ENCODE measurements around the gene SLC9A8. TPM values are rescaled to one million over a fixed set of nuclear protein-coding genes. Genes with fewer than 3 reads are reported as not detected.
A peak's percentile ranks its signal among the peaks of the same experiment; 100 is the strongest.
"Not testable (repeated sequence)": the region's sequence is repeated elsewhere in the genome, so short reads cannot be mapped to it uniquely, and the experiment has no call there.

The SLC9A8 gene, protein sequence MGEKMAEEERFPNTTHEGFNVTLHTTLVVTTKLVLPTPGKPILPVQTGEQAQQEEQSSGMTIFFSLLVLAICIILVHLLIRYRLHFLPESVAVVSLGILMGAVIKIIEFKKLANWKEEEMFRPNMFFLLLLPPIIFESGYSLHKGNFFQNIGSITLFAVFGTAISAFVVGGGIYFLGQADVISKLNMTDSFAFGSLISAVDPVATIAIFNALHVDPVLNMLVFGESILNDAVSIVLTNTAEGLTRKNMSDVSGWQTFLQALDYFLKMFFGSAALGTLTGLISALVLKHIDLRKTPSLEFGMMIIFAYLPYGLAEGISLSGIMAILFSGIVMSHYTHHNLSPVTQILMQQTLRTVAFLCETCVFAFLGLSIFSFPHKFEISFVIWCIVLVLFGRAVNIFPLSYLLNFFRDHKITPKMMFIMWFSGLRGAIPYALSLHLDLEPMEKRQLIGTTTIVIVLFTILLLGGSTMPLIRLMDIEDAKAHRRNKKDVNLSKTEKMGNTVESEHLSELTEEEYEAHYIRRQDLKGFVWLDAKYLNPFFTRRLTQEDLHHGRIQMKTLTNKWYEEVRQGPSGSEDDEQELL
- total RNA-seq = 10 to 100 TPM; 16.5 to 18.7 TPM
- long read RNA-seq, partial matches to known transcripts = 0 of 7 reads
- long read RNA-seq, other reads (novel, unspliced or antisense) = 7 of 7 reads

DNA sequence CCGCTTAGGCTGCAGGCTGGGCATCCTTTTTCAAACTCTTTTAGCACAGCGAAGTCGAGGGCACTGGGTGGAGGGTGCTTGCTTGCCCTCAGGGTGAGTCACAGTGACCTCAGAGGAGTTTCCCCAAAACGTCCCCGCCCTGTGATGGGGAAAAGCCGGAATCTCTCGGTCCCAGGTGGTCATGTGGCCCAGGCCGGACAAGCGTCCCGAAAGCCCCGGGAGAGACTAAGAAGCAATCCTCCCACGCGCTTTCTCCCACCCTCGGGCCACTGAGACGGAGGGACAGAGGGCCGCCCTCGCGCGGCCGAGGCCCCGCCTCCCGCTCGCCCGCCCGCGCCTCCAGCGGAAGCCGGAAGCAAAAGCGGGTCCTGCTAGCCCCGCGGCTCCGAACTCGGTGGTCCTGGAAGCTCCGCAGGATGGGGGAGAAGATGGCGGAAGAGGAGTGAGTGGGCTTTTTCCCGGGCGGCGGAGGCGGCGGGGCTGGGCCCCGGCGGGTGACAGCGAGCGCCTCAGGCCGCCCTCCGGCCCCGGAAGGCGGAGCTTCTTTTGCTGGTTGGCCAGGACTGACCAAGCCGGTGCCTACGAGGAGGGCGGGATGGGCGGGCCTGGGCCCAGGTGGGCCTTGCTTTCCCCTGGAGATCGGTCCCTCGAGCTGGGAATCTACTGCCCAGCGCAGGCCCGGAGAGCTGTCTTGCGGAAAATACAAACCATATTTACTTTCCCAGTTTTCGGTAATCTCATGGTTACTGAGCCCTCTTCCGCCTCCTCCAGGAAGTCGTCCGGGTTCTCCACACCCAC lies at the start of gene SLC9A8:
Gene SLC9A8 (plus strand): TSS at position 322 of the 798 bp plus-strand sequence. CDS start 95 bp downstream, at position 417.
- DNase-seq (peak; percentile 86 to 89), ATAC-seq (peak; percentile 82)
- intact Hi-C loops (cut with DNase I, micrococcal nuclease) = no loop called here

DNA sequence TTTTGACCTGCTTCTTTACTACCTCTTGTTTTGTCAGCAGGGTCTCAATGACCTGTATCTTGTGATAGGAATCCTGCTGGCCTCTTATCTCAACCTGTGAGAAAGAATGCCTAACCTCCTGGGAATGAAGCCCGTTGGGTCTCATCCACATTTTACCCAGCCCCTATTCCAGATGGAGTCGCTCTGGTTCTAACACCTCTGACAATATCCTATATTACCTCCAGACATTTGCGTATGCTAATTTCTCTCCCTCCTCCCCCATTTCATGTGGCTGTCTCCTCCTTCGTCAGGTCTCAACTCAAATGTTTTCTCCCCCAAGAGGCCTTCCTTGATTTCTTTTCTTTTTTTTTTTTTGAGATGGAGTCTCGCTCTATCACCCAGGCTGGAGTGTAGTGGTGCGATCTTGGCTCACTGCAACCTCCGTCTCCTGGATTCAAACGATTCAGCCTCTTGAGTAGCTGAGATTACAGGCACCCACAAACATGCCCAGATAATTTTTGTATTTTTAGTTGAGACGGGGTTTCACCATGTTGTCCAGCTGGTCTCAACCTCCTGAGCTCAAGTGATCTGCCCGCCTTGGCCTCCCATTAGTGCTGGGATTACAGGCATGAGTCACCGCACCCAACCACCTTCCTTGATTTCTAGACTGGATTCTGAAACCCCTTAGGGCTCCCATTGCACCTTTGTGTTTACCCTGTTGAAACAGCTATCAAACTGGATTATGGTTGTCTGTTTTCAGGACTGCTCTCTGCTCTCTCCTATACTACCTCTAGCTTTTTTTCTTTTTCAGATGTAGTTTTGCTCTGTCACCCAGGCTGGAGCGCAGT lies 49.5 kb upstream of the SLC9A8 start:
- ATAC-seq (no peak), DNase-seq (no peak)
- intact Hi-C loops (cut with DNase I, micrococcal nuclease) = no loop called here

DNA sequence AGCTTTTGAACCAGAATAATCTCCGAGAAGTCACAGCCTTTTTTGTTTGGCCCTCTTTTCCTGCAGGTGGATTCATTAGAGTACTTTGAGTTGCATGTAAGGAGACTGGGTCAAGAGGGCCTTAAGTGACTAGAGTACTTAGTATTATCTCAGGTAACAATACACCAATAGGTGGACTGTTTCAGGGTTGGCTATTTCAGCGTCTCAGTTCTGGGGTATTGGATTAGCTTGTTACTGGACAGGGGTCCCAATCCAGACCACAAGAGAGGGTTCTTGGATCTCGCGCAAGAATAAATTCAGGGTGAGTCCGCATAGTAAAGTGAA lies 47.3 kb upstream of the SLC9A8 start:
- intact Hi-C loops (cut with DNase I, micrococcal nuclease) = no loop called here
- ATAC-seq (no peak), DNase-seq (no peak)

DNA sequence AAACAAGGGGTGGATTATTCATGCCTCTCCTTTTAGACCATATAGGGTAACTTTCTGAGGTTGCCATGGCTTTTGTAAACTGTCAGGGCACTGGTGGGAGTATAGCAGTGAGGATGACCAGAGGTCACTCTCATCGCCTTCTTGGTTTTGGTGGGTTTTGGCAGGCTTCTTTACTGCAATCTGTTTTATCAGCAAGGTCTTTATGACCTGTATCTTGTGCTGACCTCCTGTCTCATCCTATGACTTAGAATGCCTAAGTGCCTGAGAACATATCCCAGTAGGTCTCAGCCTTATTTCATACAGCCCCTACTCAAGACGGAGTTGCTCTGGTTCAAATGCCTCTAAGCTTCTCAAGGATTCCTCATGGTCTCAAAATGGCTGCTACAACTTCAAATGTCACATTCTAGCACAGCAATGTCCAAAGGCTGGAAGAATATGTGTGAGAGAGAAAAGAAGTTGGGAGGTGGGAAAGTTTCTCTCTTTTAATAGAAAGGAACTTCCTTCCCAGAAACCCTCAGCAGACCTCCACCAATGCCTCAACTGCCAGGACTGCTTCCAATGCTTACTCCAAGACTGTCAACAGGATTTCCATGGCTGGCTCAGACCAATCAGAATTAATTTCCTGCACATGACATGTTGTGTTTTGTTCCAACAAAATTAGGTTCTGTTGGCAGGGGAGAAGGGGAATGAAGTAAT lies 46.6 kb upstream of the SLC9A8 start:
- DNase-seq (no peak), ATAC-seq (no peak)
- intact Hi-C loops (cut with DNase I, micrococcal nuclease) = no loop called here

DNA sequence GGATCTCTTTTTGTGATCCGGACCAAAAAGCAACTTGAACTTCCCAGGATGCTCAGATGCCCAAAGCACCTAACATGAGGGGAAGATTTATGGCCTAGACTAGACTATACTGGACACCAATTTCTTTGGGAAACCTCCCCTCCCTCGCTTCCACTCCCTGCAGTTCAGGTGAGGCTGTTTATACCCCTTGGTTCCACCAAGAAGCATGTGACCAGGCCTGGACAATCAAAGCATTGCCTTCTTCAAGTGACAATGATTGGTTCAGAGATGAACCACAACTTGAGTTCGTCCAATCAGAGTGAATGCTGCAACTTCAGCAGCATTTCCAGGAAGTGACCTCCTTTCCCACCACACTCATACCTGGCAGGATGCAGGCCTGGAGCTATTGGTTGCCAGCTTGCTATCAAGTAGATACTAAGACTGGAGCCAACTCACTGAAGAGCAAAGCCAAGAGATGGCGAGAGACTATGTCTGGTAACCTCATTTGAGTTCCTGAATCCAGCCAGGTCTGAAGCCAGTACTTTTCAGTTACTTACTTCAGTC lies 45.6 kb upstream of the SLC9A8 start:
- intact Hi-C loops (cut with DNase I, micrococcal nuclease) = no loop called here
- ATAC-seq = no peak
- no peak for DNase-seq

DNA sequence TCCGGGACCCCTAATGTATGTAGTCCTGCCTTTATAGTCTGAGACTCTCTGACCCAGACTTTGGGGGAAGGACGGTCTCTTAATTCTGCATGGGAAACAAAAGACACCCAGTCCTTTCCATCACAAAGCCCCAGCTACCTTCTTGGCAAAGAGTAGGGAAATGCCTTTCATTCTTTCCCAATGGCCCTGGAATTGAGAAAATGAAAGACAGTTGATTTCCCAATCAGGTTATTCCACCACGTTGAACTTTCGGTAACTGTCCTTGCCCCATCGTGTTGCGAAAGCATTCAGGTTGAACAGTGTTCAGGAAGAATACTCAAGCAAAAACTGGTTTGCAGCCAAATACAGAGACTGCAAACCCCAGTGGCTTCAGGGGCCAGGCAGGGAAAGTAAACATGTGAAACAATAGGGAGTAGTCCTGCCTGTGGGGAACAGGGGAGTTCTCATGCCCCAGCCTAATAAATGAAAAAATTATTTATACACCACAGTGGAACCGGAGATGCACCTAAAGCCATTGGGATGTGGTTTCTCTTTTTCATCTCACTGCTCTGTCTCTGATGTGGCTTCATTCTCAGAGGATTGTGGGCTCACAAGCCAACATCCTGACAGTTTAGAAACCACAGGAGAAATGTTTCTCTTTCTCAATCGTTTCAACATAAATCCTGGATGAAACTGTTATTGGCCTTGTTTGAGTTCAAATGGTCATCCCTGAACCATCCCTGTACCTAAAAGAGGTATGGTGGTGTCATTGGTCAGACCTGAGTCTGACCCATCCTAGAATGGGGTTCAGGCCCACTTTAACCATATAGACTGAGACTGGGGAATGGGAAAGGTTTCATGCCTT lies 44.2 kb upstream of the SLC9A8 start:
- ATAC-seq (peak; percentile 60), DNase-seq (peak in 1 of 2 donors; percentile 66)
- intact Hi-C loops (cut with DNase I, micrococcal nuclease) = no loop called here

DNA sequence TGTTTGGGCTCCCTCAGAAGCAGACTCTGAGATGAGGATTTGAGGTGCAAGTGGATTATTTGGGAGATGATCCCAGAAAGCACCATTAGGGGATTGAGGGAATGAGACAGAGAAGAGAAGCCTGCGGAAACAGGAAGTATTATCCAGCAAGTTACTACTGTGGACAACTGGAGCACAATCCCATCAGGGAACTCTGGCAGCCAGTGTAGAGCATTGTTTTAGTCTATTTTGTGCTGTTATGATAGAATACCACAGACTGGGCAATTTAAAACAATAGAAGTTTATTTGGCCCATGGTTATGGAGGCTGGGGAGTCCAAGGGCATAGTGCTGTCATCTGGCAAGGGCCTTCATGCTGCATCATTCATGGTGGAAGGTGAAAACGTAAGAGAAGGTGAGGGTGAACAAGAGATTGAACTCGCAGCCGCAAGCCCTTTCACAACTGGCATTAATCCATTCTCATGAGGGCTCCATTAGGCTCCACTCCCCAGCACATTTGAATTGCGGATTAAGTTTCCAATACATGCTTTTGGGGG lies 43.5 kb upstream of the SLC9A8 start:
- DNase-seq (no peak), ATAC-seq (no peak)
- intact Hi-C loops (cut with DNase I, micrococcal nuclease) = no loop called here

DNA sequence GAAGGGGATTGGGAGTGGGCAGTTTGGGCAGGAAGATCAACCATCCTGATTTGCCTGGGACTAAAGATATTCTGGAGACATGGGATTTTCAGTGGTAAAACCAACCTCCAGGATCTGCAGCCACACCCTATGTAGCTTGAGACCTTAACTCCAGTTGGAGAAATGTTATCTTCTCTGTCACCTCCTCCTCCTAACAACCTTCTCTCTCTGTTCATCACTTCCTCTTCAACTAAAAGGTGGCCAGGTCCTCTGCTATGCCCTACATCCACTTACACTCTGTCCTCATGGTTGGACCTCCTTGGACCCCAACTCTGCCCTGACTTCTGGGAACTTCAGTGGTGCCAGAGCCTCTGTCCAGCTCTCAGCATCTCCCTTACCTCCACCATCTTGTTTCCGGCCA lies 42.0 kb upstream of the SLC9A8 start:
- DNase-seq = no peak
- no peak for ATAC-seq
- intact Hi-C loops (cut with DNase I, micrococcal nuclease) = no loop called here

DNA sequence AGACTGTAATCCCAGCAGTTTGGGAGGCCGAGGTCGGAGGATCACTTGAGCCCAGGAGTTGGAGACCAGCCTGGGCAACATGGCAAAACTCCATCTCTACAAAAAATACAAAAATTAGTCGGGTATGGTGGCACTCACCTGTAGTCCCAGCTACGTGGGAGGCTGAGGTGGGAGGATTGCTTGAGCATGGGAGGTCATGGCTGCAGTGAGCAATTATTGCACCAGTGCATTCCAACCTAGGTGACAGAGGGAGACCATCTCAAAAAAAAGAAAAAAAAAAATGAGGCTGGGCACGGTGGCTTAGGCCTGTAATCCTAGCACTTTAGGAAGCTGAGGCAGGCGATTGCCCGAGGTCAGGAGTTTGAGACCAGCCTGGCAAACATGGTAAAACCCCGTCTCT lies 38.4 kb upstream of the SLC9A8 start:
- ATAC-seq; intact Hi-C loops (cut with DNase I, micrococcal nuclease); DNase-seq: not testable (repeated sequence)

DNA sequence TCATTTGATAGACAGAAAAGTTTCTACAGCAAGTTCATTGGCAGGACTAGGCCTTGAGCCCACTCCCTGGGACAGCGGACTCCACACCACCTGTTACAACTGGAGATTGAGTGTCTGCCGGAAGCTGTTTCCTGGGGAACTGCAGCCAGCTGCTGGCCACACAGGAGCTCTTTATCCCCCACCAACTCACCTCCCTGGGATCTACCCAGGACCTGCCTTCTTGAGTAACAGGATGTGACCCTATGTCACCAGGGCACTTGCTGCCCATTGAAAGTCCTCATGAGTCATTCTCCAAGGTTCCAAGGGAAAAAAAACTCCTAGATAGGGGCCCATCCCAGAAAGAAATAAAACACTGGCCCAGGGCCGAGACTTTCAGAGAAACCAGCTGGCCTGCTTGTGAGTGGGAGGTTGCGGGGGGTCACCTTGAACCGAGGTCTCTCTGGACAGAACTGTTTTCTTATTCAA lies 37.4 kb upstream of the SLC9A8 start:
- intact Hi-C loops (cut with DNase I, micrococcal nuclease) = no loop called here
- peak; percentile 47 to 81 for DNase-seq
- peak; percentile 76 for ATAC-seq

DNA sequence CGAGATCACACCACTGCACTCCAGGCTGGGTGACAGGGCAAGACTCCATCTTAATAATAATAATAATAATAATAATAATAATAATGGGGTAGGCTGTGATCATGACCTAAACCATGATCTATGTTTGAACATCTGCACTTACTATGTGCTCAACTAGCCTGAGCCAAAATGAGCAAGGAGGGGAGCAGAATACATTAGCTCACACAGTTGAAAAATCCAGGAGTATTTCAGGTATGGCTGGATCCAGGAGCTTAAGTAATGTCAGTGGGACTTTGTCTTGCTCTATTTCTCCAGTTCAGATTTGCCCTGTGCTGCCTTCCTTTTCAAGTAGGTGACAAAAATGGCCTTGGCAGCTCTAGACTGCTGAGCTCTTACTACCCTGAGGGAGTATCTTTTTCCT lies 32.7 kb upstream of the SLC9A8 start:
- DNase-seq (no peak), ATAC-seq (no peak)
- intact Hi-C loops (cut with DNase I, micrococcal nuclease) = no loop called here

DNA sequence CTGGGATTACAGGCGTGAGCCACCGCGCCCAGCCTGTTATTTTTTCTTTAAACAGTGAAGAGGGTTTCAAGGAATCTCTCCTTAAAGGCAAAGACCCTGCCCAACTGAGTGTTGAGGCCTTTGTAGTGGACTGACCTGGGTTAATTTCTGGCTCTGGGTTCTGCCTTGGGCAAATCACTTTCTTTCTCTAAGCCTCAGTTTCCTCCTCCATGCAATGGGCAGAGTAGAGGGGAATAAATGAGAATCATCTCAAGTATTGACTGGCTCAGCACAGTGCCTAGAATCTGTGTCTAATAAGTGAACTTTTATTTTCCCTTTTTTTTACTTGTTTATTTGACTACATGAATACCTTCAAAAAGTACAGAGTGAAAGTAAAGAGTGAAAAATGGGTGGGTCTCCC lies 31.0 kb upstream of the SLC9A8 start:
- DNase-seq (no peak), ATAC-seq (no peak)
- intact Hi-C loops (cut with DNase I, micrococcal nuclease) = no loop called here

DNA sequence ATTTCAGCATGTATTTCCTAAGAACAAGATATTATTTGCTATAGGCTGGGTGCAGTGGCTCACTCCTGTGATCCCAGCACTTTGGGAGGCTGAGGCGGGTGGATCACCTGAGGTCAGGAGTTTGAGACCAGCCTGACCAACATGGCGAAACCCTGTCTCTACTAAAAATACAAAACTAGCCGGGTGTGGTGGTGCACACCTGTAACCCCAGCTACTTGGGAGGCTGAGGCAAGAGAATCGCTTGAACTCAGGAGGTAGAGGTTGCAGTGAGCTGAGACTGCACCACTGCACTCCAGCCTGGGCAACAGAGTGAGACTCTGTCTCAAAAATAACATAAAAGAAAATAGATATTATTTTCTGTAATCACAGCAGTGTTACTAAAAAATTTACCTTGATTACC lies 30.2 kb upstream of the SLC9A8 start:
- ATAC-seq; intact Hi-C loops (cut with DNase I, micrococcal nuclease); DNase-seq: not testable (repeated sequence)

DNA sequence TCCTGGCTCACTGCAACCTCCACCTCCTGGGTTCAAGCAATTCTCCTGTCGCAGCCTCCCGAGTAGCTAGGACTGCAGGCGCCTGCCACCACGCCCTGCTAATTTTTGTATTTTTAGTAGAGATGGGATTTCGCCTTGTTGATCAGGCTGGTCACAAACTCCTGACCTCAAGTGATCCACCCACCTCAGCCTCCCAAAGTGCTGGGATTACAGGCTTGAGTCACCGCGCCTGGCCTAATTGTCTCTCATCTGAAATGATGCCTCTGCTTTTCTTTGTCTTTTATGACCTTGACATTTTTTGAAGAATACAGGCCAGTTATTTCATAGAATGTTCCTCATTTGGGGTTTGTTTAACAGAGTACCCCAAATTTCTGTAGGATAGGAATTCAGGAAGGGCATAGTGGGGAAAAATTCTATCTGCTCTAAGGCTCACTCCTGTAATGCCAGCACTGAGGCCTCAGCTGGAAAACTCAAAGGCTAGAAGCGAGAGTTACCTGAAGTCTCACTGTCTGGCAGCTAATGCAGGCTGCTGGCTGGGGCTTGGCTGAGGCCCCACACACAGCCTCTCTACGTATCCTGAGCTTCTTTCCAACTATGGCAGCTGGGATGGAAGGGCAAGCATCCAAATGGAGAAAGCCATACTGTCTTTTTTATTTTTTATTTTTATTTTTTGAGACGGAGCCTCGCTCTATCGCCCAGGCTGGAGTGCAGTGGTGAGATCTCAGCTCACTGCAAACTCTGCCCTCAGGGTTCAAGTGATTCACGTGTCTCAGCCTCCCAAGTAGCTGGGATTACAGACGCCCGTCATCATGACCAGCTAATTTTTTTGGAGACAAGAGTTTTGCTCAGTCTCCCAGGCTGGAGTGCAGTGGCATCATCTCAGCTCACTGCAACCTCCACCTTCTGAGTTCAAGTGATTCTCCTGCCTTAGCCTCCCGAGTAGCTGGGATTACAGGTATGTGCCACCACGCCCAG lies 29.3 kb upstream of the SLC9A8 start:
- DNase-seq; intact Hi-C loops (cut with DNase I, micrococcal nuclease); ATAC-seq: not testable (repeated sequence)

DNA sequence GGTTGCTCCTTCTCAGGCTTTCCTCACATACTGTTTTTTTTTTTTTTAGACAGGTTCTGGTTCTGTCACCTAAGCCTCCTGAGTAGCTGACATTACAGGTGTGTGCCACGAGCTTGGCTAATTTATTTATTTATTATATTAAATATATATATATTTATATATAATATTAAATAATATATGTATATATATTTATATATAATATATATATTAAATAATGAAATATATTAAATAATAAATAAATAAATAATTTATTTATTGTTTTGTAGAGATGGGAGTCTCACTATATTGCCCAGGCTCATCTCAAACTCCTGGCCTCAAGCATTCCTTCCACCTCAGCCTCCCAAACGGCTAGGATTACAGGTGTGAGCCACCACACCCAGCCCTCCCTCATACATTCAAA lies 28.3 kb upstream of the SLC9A8 start:
- intact Hi-C loops (cut with DNase I, micrococcal nuclease) = no loop called here
- ATAC-seq (no peak), DNase-seq (no peak)

All from left colon (tissue), 2 donors.